Measurements from ENCODE around the gene GPR55.

The GPR55 gene

GRCh38 chr2:230914886-230915285, 10.2 kb downstream of the GPR55 start:
- no peak for DNase-seq

DNA sequence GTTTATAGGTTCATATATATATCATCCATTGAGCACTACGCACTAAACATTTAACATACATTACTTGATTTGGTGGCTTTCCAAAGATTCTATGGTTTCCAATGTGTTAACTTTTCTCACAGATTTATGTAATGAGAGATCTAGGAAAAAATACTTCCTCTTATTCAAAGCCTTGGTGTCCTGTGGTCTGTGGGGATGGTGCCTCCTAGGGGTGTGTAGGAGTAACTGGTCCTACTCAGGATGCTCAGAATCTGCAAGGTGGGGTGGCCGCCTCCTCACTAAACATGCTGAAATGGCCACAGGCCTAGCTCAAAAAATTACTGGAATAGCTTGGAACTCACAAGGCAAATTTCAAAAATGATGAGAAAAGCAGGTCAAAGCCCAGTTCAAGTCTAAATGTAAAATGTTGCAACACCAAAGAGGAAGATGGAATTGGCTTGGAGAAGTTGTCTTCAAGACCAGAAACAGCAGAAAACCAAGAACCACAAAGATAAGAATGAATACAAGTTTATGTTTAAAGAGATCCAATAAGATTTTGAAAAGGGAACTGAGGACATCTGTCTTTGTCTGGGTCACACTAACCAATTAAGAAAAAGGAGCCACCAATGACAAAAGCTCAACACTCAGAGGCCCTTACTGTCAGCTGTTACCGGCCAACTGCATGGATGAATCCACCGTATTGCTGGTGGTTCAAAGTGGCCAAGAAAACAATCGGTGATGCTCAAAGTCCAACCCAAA, 11.5 kb downstream of the GPR55 start:
- no peak for DNase-seq

DNA sequence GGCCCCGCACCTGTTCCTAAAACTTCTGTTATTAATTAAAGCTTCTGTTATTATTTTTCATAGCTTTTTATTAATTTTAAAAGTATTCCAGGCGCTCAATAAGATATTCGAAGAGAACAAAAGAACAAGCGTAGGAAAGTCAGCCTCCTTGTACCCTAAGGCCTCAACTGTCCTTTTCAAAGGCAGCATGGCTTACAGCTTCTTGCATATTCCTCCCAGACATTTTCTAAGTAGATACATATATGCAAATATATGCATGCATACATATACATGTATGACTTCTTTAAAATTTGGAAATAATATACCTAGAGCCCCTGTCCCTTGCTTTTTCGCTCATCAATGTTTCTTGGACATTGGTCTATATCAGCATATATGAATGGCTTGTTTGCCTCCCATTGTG, 12.3 kb downstream of the GPR55 start:
- DNase-seq, result no peak

- no peak for DNase-seq
These were observed 13.0 kb downstream of the GPR55 start for GRCh38 chr2:230912046-230912445.

DNA sequence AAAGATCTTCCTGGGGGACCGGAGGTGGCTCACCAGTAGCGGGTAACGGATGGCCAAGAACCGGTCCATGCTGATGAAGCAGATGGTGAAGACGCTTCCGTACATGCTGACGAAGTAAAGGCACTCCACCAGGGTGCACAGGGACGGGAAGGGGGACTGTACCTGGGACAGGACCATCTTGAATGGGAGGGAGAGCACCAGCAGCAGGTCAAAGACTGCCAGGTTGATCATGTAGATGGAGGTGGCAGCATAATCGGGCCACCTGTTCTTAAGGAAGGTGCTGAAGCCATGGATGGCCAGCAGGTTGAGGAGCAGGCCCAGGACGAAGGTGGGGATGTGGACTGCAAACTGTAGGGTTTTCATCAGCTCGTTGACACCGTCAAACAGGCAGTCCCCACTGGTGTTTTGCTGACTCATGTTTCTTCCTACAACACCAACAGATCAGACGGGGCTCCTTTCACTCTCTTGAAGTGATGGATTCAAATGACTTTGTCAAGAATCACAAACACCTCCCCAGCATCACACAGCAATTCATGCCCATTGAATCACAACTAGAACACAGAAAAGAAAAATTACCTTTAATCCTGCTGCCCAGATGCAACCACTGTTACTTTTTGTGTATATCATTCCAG, 14.4 kb downstream of the GPR55 start:
- no peak for DNase-seq

GRCh38 chr2:230909841-230910545, 15.0 kb downstream of the GPR55 start:
- DNase-seq, result no peak

GRCh38 chr2:230908595-230909191, 16.3 kb downstream of the GPR55 start:
- peak; percentile 40 to 60 for DNase-seq

- DNase-seq, result no peak
These were observed 16.9 kb downstream of the GPR55 start for GRCh38 chr2:230908092-230908594.

DNA sequence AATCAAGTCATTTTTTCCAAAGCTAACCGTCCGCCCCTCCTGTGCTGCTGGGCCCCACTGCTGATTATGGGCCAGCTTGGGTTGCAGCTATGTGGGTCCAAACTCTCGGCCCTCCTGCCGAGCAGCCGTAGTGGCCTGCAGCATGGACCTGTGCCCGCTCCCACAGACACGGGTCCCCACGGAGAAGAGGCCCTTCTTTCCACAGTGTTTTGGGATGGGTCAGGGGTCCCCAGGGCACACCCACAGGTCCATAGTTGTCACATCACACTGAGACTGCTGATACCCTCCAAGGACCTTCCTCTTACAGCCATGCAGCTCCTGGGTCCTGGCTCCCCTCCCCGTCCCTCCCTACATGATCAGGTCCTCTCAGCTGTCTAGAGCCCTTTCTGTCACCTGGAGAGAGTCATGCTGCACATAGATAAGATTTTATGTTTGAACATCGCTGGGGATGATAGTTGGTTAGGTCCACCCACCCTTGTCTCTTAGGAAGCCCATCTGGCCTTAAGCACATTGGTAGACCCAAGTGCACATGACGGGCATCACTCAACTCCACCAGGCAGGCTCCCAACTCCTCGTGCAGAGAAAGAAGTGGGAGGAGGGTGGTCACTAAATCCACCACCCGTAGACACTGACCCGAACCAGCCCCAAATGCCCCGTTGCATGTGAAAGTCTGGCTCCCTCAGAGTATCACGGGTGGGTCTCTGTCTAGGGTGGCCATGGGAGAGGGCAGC, 17.5 kb downstream of the GPR55 start:
- DNase-seq, result no peak

DNA sequence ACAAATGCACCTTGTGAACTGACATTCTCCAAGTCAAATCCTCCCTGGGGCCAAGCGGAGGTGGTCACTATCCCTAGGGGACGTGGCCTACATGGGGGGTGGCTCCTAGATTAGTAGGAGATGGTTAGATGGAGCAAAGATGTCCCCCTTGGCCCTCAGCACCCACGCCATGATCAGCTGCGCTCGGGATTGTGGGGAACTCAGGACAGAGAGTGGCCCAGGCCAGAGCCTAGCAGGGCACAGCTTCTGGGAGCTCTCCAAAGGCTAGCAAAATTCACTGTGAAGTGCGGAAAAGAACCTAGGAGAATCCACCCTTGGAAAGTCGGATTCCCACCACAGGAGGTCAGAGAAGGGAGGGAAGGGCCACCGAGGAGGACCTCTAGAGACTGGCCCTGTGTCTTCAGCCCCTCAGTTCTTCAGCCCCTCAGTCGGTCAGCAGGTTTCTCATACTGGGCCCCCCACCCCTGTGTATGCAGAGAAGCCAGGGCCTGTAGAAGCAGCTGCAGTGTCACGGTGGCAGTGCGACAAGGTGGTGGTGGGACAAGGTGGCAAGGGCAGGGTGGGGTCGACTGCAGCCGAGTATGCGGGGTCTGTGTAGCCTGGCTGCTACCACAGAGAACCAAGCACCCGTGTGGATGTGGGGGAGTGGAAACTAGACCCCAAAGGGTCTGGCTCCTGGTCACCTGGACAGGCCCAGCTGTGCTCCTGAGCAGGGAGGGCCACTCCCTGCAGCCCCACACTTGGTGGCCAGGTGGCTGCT, 18.4 kb downstream of the GPR55 start:
- no peak for DNase-seq

DNA sequence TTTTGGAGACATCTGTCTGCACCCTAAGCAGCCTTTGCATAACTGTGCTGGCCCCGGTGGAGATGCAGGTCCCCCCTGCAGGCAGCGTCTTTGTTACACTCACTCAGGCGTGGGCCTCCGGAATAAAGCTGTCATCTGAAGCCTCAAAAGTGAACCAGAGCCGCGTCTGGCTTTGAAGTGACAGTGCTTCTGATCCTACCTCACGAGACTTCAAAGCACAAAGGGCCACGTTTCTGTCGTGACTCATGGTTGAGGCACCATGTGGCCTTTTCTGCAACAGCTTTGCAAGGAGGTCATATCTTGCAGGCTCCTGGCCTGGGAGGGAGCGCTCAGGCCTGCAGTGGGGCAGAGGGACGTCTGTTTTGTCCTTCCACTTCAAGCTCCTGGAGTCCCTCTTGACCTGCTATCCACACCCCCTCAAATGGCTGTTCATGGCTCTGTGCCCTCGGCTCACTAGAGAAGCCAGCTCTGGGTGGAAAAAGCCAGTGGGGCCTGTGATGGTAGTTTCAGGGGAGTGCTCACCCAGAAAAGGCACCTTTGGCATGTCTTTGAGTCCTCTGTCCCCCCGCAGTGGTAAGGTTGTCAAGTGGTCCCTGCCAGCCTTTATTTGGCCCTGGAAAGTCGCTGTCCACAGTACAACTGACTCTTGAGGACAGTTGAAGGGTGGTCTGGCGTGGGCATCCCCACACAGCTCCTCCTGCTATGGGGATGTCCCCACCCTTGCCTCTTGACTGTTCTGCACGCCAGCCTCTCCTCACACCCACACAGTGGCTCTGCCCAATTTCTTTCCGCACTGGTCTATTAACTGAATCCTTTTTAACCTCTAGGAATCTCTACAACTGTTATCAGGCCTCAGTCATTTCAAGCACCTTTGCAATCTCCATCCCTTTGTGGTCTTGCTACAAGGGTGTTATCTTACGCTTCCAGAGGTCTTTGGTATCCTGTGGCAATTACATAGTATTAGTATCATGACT, 19.3 kb downstream of the GPR55 start:
- peak; percentile 73 to 75 for DNase-seq

GRCh38 chr2:230904856-230905447, 20.1 kb downstream of the GPR55 start:
- DNase-seq, result no peak

DNA sequence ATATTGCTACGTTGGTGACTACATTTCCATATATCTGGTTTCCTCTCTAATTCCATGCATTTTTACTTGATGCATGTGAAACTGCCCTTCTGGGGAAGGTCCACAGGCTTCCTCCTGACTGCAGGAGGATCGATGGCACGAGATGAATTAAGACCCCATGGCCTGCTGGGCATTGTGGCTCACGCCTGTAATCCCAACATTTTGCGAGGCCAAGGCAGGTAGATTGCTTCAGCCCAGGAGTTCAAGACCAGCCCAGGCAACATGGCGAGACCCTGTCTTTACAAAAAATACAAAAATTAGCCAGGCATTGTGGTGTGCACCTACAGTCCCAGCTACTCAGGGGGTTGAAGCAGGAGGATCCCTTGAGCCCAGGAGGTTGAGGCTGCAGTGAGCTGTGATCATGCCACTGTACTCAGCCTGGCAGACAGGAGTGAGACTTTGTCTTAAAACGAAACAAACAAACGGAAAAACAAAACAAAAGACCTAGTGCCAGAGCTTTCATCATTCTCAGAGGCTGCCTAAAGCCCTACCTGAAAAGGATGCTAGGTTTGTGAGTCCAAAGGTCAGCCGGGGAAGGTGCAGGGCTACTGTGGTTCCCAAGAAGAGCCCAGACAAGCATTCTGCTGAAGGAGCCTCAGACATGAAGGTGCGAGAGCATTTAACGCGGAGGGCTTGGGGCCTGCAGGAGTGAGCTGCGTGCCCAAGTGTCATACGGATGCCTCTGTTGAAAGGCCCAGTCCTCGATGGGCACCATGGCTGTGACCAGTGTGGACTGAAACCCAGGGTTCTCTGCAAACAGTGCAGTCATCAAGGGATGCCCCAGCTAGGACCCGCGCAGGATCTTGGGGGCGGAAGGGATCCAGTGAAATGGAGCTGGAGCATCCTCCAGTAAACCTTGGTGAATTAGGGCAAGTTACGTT, 21.6 kb downstream of the GPR55 start:
- DNase-seq, result no peak

- DNase-seq, result peak; percentile 53 to 60
These were observed 22.7 kb downstream of the GPR55 start for GRCh38 chr2:230902180-230902899.

DNA sequence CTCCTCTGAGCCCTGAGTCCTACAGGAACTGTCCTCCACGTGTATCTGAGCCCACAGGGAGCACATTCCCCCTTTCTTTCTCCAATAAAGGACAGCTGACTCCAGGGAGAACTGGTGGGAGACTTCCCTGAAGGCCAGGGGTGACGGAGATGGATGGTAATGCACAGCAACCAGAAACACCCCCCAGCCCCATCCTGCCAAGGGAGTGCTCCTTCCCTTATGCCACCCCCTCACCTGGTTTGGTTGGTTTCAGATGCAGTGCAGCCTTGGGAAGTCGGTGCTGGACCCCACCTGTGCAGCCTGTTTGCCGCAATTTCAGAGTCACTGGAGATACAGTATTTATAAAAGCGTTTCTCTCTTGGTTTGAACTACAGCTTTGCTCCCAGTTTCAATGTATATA, 24.0 kb downstream of the GPR55 start:
- DNase-seq, result no peak

DNA sequence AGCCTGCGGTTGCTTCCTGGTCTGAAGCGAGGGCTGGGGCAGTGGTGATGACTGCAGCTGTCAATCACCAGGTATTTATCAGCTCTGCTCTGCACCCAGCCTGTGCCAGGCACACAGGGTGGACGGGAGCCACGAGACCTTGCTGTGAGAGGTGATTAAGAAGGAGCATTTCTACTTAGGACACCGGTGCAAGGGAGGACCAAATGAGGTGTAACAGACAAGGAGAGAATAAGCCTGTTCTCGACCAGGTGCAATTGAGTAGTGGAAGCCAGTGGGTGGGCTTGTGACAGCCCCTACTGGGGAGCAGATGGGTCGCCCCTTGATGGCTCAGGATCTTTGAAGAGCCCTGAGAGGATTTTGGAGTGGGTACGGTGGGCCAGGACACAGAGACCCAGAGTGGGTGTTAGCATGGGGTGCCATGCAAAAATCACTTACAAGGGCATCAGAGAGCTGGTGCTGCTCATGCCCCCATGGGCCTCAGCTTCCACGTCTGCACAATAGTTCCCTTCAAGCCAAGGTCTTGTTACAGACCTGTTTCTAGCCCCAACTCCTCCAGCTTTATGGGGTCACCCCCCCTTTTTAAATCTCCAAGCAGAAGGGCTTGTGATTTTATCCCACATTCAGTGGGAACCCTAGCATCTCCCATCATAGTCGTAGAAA, 24.6 kb downstream of the GPR55 start:
- DNase-seq, result no peak

DNA sequence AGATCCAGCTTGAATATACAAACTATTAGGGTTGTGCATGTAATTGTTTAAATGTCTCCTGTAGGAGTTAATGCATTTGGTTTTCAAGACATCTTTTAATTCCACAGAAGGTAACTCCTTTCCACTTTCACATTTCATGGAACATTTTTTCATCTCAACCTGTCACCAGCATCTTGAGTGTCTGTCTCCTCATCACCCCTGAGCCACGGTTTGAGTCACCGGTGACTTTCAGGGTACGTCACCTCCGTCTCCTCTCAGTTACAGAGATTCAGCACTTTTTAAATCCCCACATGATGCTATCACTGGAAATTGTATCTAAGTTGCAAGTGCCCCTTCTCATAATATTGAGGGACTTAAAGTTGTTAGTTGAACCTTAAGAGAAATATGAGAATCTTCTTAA, 25.3 kb downstream of the GPR55 start:
- peak in 1 of 2 donors; percentile 49 for DNase-seq

DNA sequence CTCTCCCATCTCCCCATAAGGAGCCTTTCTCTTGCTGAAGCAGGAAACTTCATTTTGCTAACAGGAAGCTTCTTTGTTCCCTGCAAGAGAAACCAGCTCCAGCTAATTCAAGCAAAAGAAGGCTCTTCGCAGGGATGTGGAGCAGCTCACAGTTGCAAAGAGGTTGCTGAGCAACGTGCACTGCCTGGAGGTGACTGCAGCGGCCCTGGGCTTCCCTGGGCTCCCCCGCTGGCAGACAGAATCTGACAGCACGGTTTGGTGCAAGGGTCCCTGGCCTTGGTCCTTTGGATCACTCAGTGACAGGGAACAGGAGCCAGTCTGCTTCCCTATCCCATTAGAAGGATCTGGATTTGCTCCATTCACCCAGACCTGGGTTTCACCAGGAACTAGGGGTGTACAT, 25.8 kb downstream of the GPR55 start:
- DNase-seq, result no peak
